K562 (cell line): ENCODE measurements around the gene YAP1. TPM values are rescaled to one million over a fixed set of nuclear protein-coding genes. Genes with fewer than 3 reads are reported as not detected.

Source experiments
- CBX2 ChIP-seq: fragments of 200-600 bp; sonication (generic); IDR thresholded peaks from one replicate; pipeline ENCODE4 v1.6.1; 2012; ENCODE audit warnings: mild to moderate bottlenecking, low read length, inconsistent platforms; ENCODE audit not compliant: insufficient read depth, poor library complexity, severe bottlenecking
- FIP1L1 ChIP-seq: fragments of 200-400 bp; formaldehyde crosslinking; IDR thresholded peaks from 2 replicates; pipeline ENCODE4 v1.6.1; 2018; ENCODE audit warnings: mild to moderate bottlenecking, low read depth, low read length; ENCODE audit not compliant: poor library complexity, severe bottlenecking
- FOXA3 ChIP-seq, 2 experiments: fragments of 450-650 bp in 1 of 2; sonication (generic) in 1 of 2; formaldehyde crosslinking; IDR thresholded peaks in 1 of 2; conservative IDR thresholded peaks in 1 of 2; 2 replicates each; pipeline versions ENCODE4 v1.4.0 to v1.8.0; 2020 to 2022; ENCODE audit warnings: mild to moderate bottlenecking in 2 of 2, missing genetic modification reagents in 1 of 2
- HDAC1 ChIP-seq, 2 experiments: fragments of 450-650 bp; IDR thresholded peaks; 2 replicates each; pipeline ENCODE4 v1.6.1; 2016 to 2017; ENCODE audit warnings: inconsistent platforms in 1 of 2, mild to moderate bottlenecking in 1 of 2, moderate library complexity in 1 of 2
- NELFE ChIP-seq: IDR thresholded peaks from 2 replicates; pipeline ENCODE4 v1.6.1; 2011; ENCODE audit warnings: mild to moderate bottlenecking; ENCODE audit not compliant: insufficient read depth, insufficient read length
- NRF1 ChIP-seq, 2 experiments: fragments of 450-650 bp; IDR thresholded peaks in 1 of 2; conservative IDR thresholded peaks in 1 of 2; 2 replicates each; pipeline ENCODE4 v1.6.1; 2014; ENCODE audit warnings: mild to moderate bottlenecking in 2 of 2
- TGIF2 ChIP-seq: sonication (generic); formaldehyde crosslinking; IDR thresholded peaks from 2 replicates; pipeline ENCODE4 v1.8.1; 2022; ENCODE audit warnings: mild to moderate bottlenecking, missing genetic modification reagents, moderate library complexity
- XRCC5 ChIP-seq: fragments of 200-400 bp; formaldehyde crosslinking; IDR thresholded peaks from 2 replicates; pipeline ENCODE4 v1.6.1; 2017; ENCODE audit warnings: low read depth, mild to moderate bottlenecking, low read length
- ZNF436 ChIP-seq: fragments of 250-450, 450-650 bp; sonication (Bioruptor Pico); formaldehyde crosslinking; IDR thresholded peaks from 2 replicates; pipeline ENCODE4 v1.7.0; 2020; ENCODE audit warnings: mild to moderate bottlenecking
- polyA plus RNA-seq, 8 experiments: library from polyadenylated mRNA; depleted of rRNA in 4 of 8; stranded (reverse) in 5 of 8; unstranded in 3 of 8; fragments of >200 nt; fragmentation: Nextera tagmentation in 2 of 8; fragmentation: Illumina TruSeq in 1 of 8; extraction: Ambion mirVana in 2 of 8; extraction: Trizol in 1 of 8; gene quantifications; 2 replicates each; pipeline versions ENCODE4 v1.2.1 to v1.2.3, GENCODE V29; 2011 to 2014; ENCODE audit warnings: inconsistent platforms in 1 of 8, missing spikeins in 1 of 8
- total RNA-seq, 7 experiments: library from RNA; depleted of rRNA in 6 of 7; stranded (reverse); fragments of >200 nt in 6 of 7; fragmentation: Illumina TruSeq in 2 of 7; extraction: Trizol in 2 of 7; gene quantifications; 2 replicates each; pipeline versions ENCODE4 v1.2.1 to v1.2.3, GENCODE V29; 2011 to 2021; ENCODE audit warnings: low replicate concordance in 1 of 7
- TF ChIP-seq, protein P1 (sequence below), 2 experiments: fragments of 450-650 bp in 1 of 2; sonication (generic) in 1 of 2; formaldehyde crosslinking in 1 of 2; IDR thresholded peaks; 2 replicates each; pipeline versions ENCODE4 v1.7.1 to v1.9.0; 2016 to 2022; ENCODE audit warnings: inconsistent platforms in 1 of 2, mild to moderate bottlenecking in 1 of 2, missing genetic modification reagents in 1 of 2
- TF ChIP-seq, protein P2 (sequence below): fragments of 250-450 bp; sonication (Bioruptor Pico); IDR thresholded peaks from 2 replicates; pipeline ENCODE4 v1.4.0; 2020

The YAP1 gene
- total and polyA plus RNA-seq, 9 of the 15 experiments (the other 6 are each of a cell fraction or from before 2014, with no cell fraction given) = 0.18 TPM; not detected in 8

DNA sequence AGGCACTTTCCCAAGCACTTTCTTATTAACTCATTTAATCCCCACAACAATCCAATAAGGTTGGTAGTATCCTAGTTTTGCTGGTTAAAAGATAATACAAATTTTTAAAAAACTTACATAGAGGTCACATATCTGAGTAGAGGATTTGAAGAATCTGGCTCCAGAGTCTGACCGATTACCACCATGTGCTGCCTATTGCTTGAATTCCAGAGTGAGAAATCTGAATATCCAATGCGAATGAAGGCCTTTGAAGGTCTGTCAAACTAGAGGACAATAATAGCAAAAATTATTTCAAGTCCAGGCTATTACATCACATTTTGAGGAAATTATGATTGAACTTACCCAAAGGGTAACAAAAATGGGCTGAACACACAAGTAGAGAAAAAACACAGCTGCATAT is 129.2 kb downstream of the YAP1 start (continued):
- TF ChIP-seq, protein P1, sequence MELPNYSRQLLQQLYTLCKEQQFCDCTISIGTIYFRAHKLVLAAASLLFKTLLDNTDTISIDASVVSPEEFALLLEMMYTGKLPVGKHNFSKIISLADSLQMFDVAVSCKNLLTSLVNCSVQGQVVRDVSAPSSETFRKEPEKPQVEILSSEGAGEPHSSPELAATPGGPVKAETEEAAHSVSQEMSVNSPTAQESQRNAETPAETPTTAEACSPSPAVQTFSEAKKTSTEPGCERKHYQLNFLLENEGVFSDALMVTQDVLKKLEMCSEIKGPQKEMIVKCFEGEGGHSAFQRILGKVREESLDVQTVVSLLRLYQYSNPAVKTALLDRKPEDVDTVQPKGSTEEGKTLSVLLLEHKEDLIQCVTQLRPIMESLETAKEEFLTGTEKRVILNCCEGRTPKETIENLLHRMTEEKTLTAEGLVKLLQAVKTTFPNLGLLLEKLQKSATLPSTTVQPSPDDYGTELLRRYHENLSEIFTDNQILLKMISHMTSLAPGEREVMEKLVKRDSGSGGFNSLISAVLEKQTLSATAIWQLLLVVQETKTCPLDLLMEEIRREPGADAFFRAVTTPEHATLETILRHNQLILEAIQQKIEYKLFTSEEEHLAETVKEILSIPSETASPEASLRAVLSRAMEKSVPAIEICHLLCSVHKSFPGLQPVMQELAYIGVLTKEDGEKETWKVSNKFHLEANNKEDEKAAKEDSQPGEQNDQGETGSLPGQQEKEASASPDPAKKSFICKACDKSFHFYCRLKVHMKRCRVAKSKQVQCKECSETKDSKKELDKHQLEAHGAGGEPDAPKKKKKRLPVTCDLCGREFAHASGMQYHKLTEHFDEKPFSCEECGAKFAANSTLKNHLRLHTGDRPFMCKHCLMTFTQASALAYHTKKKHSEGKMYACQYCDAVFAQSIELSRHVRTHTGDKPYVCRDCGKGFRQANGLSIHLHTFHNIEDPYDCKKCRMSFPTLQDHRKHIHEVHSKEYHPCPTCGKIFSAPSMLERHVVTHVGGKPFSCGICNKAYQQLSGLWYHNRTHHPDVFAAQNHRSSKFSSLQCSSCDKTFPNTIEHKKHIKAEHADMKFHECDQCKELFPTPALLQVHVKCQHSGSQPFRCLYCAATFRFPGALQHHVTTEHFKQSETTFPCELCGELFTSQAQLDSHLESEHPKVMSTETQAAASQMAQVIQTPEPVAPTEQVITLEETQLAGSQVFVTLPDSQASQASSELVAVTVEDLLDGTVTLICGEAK (IDR thresholded peaks at IDR 0.05) = no peak
- TF ChIP-seq, protein P1 (CRISPR knock-in tag; IDR thresholded peaks at IDR 0.05) = no peak
- no peak for TF ChIP-seq XRCC5
- TF ChIP-seq ZNF436 = no peak
- no peak for TF ChIP-seq NRF1 (conservative IDR thresholded peaks at IDR 0.05 in 1 of 2, IDR thresholded peaks at IDR 0.05 in 1 of 2)
- TF ChIP-seq HDAC1 (IDR thresholded peaks at IDR 0.05) = no peak
- TF ChIP-seq, protein P2, sequence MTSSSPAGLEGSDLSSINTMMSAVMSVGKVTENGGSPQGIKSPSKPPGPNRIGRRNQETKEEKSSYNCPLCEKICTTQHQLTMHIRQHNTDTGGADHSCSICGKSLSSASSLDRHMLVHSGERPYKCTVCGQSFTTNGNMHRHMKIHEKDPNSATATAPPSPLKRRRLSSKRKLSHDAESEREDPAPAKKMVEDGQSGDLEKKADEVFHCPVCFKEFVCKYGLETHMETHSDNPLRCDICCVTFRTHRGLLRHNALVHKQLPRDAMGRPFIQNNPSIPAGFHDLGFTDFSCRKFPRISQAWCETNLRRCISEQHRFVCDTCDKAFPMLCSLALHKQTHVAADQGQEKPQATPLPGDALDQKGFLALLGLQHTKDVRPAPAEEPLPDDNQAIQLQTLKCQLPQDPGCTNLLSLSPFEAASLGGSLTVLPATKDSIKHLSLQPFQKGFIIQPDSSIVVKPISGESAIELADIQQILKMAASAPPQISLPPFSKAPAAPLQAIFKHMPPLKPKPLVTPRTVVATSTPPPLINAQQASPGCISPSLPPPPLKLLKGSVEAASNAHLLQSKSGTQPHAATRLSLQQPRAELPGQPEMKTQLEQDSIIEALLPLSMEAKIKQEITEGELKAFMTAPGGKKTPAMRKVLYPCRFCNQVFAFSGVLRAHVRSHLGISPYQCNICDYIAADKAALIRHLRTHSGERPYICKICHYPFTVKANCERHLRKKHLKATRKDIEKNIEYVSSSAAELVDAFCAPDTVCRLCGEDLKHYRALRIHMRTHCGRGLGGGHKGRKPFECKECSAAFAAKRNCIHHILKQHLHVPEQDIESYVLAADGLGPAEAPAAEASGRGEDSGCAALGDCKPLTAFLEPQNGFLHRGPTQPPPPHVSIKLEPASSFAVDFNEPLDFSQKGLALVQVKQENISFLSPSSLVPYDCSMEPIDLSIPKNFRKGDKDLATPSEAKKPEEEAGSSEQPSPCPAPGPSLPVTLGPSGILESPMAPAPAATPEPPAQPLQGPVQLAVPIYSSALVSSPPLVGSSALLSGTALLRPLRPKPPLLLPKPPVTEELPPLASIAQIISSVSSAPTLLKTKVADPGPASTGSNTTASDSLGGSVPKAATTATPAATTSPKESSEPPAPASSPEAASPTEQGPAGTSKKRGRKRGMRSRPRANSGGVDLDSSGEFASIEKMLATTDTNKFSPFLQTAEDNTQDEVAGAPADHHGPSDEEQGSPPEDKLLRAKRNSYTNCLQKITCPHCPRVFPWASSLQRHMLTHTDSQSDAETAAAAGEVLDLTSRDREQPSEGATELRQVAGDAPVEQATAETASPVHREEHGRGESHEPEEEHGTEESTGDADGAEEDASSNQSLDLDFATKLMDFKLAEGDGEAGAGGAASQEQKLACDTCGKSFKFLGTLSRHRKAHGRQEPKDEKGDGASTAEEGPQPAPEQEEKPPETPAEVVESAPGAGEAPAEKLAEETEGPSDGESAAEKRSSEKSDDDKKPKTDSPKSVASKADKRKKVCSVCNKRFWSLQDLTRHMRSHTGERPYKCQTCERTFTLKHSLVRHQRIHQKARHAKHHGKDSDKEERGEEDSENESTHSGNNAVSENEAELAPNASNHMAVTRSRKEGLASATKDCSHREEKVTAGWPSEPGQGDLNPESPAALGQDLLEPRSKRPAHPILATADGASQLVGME (CRISPR knock-in tag) = no peak
- TF ChIP-seq FIP1L1 = no peak
- no peak for TF ChIP-seq CBX2
- no peak for TF ChIP-seq FOXA3 (CRISPR knock-in tag; conservative IDR thresholded peaks at IDR 0.05 in 1 of 2, IDR thresholded peaks at IDR 0.05 in 1 of 2)
- TF ChIP-seq TGIF2 (CRISPR knock-in tag) = no peak
- no peak for TF ChIP-seq NELFE
